ENCODE data around the gene ECT2.
"Not testable (repeated sequence)": the region's sequence is repeated elsewhere in the genome, so short reads cannot be mapped to it uniquely, and the experiment has no call there.

Gene ECT2

DNA sequence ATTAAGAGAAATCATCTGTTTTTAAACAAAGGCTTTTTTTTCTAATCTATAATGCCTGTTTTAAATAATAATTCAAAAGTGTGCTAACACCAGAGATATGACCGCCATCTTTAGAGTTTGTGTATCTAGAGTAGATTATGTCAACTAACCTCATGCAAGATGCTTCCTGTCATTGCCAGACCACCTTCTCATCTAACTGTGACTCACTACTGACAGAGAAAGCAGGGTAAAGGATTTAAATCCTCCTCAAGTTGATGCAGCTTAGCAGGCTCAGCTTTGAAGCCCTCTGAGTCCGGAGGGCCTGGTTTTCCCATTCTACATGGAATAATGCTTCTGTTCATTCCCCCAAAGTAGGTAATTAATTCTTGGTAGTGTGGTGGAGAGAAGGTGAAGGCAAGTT is 108.5 kb downstream of the ECT2 start:
- no peak for DNase-seq (ENCODE audit: low read depth)

- not testable (repeated sequence) for DNase-seq (ENCODE audit: low read depth)
Measured at GRCh38 chr3:172866726-172867350, 116.3 kb downstream of the ECT2 start.

- no peak for DNase-seq (ENCODE audit: low read depth)
Measured at GRCh38 chr3:172868582-172869200, 118.2 kb downstream of the ECT2 start.

- DNase-seq (ENCODE audit: low read depth), result no peak
Measured at GRCh38 chr3:172869368-172869771, 118.8 kb downstream of the ECT2 start.

- no peak for DNase-seq (ENCODE audit: low read depth)
Measured at GRCh38 chr3:172869784-172870518, 119.4 kb downstream of the ECT2 start.
